Activated CD8-positive, alpha-beta memory T cell treated with anti-CD3 and anti-CD28 coated beads for 24 hours (primary cell): Measurements from ENCODE around the gene ABITRAM.
"Not testable (repeated sequence)": the region's sequence is repeated elsewhere in the genome, so short reads cannot be mapped to it uniquely, and the experiment has no call there.

Experiments used
- DNase-seq: peaks from one replicate; pipeline ENCODE4 v3.0.0-alpha.2; 2020

ABITRAM gene

GRCh38 chr9:108934323-108934893 is at the start of gene ABITRAM:
ABITRAM (plus strand) TSS chr9:108934400; CDS start chr9:108934487, 87 bp downstream.
- no peak for DNase-seq

- no peak for DNase-seq
Measured at GRCh38 chr9:108884701-108885100, 49.5 kb upstream of the ABITRAM start.

GRCh38 chr9:108885643-108886348 is 48.4 kb upstream of the ABITRAM start:
- DNase-seq, result peak; percentile 71

- DNase-seq, result not testable (repeated sequence)
Measured at GRCh38 chr9:108886594-108887271, 47.5 kb upstream of the ABITRAM start.

GRCh38 chr9:108889649-108890067 is 44.5 kb upstream of the ABITRAM start:
- DNase-seq, result no peak

- DNase-seq, result no peak
Measured at GRCh38 chr9:108894225-108894997, 39.8 kb upstream of the ABITRAM start.

GRCh38 chr9:108897324-108898096 is 36.7 kb upstream of the ABITRAM start:
- DNase-seq, result no peak

GRCh38 chr9:108899023-108899695 is 35.0 kb upstream of the ABITRAM start:
- DNase-seq, result not testable (repeated sequence)

- no peak for DNase-seq
Measured at GRCh38 chr9:108900176-108900575, 34.0 kb upstream of the ABITRAM start.

- DNase-seq, result no peak
Measured at GRCh38 chr9:108903420-108904103, 30.6 kb upstream of the ABITRAM start.

- DNase-seq, result no peak
Measured at GRCh38 chr9:108904161-108904560, 30.0 kb upstream of the ABITRAM start.

GRCh38 chr9:108905494-108905893 is 28.7 kb upstream of the ABITRAM start:
- DNase-seq, result no peak

- DNase-seq, result no peak
Measured at GRCh38 chr9:108910402-108910801, 23.8 kb upstream of the ABITRAM start.

GRCh38 chr9:108910914-108911313 is 23.3 kb upstream of the ABITRAM start:
- DNase-seq, result no peak

GRCh38 chr9:108911820-108912219 is 22.4 kb upstream of the ABITRAM start:
- no peak for DNase-seq

- DNase-seq, result no peak
Measured at GRCh38 chr9:108913391-108913790, 20.8 kb upstream of the ABITRAM start.

GRCh38 chr9:108919517-108919916 is 14.7 kb upstream of the ABITRAM start:
- no peak for DNase-seq

GRCh38 chr9:108920401-108920800 is 13.8 kb upstream of the ABITRAM start:
- DNase-seq, result not testable (repeated sequence)

- DNase-seq, result no peak
Measured at GRCh38 chr9:108921200-108921599, 13.0 kb upstream of the ABITRAM start.

- no peak for DNase-seq
Measured at GRCh38 chr9:108924466-108924865, 9.7 kb upstream of the ABITRAM start.

- no peak for DNase-seq
Measured at GRCh38 chr9:108928386-108928785, 5.8 kb upstream of the ABITRAM start.
